Muscle layer of colon (tissue), 2 donors: Measurements from ENCODE around the gene DDR1.

Experiments
- H3K27ac ChIP-seq: one replicate; pipeline ENCODE4 v1.7.0; 2013; ENCODE audit warnings: low read depth, mild to moderate bottlenecking, low read length, moderate library complexity
- H3K27me3 ChIP-seq, 2 donors: one replicate each; pipeline ENCODE4 v1.7.0; 2013; ENCODE audit warnings: low read length in 2 of 2, mild to moderate bottlenecking in 2 of 2; ENCODE audit not compliant: insufficient read depth in 2 of 2, control insufficient read depth in 1 of 2
- H3K36me3 ChIP-seq: one replicate; pipeline ENCODE4 v1.7.0; 2013; ENCODE audit warnings: mild to moderate bottlenecking, low read length; ENCODE audit not compliant: insufficient read depth
- H3K4me1 ChIP-seq: one replicate; pipeline ENCODE4 v1.7.0; 2013; ENCODE audit warnings: mild to moderate bottlenecking, low read length; ENCODE audit not compliant: insufficient read depth
- H3K4me3 ChIP-seq, 2 donors: one replicate each; pipeline ENCODE4 v1.7.0; 2013; ENCODE audit warnings: low read length in 2 of 2, low read depth in 1 of 2, mild to moderate bottlenecking in 1 of 2, moderate library complexity in 1 of 2
- H3K9ac ChIP-seq: one replicate; pipeline ENCODE4 v1.7.0; 2013; ENCODE audit warnings: low read length
- H3K9me3 ChIP-seq: one replicate; pipeline ENCODE4 v1.7.0; 2013; ENCODE audit warnings: mild to moderate bottlenecking, low read length
- donor health status: abdominal sarcoma.
- donor health status: Adenocarcinoma of cecum.

The DDR1 gene

GRCh38 chr6:30884521-30885480, 482 bp downstream of the DDR1 start:
- peak overlapping the region; percentile 62 to 73 for H3K4me3 ChIP-seq
- H3K9ac ChIP-seq, result peak overlapping the region; percentile 59
- H3K36me3 ChIP-seq, result peaks cover 11% of the 10 kb centered on the region
- peaks cover 36% of the 10 kb centered on the region for H3K4me1 ChIP-seq
- no peaks in the 10 kb centered on the region for H3K9me3 ChIP-seq
- no peaks in the 10 kb centered on the region for H3K27me3 ChIP-seq
- H3K27ac ChIP-seq, result peak overlapping the region; percentile 69

GRCh38 chr6:30885481-30885998, 1.2 kb downstream of the DDR1 start:
- Histone ChIP-seq H3K36me3 (peaks cover 19% of the 10 kb centered on the region), H3K4me1 (peaks cover 44% of the 10 kb centered on the region), H3K9me3 (no peaks in the 10 kb centered on the region), H3K9ac (peak overlapping the region; percentile 59), H3K27ac (peak overlapping the region; percentile 69), H3K27me3 (no peaks in the 10 kb centered on the region), H3K4me3 (peak overlapping the region; percentile 62 to 73)

GRCh38 chr6:30885999-30886896, 1.9 kb downstream of the DDR1 start:
- H3K9me3 ChIP-seq, result no peaks in the 10 kb centered on the region
- H3K27me3 ChIP-seq, result no peaks in the 10 kb centered on the region
- H3K27ac ChIP-seq, result peak overlapping the region; percentile 69
- H3K4me1 ChIP-seq, result peaks cover 44% of the 10 kb centered on the region
- peaks cover 24% of the 10 kb centered on the region for H3K36me3 ChIP-seq
- peak overlapping the region; percentile 62 to 73 for H3K4me3 ChIP-seq
- peak overlapping the region; percentile 59 for H3K9ac ChIP-seq

- H3K4me1 ChIP-seq, result peaks cover 44% of the 10 kb centered on the region
- H3K27me3 ChIP-seq, result no peaks in the 10 kb centered on the region
- H3K9ac ChIP-seq, result peak overlapping the region; percentile 59
Observed at GRCh38 chr6:30886897-30887255, 2.6 kb downstream of the DDR1 start.

GRCh38 chr6:30887901-30888815, 3.8 kb downstream of the DDR1 start:
- Histone ChIP-seq H3K27me3 (no peaks in the 10 kb centered on the region), H3K4me3 (no peak overlapping the region), H3K36me3 (peaks cover 37% of the 10 kb centered on the region), H3K9me3 (no peaks in the 10 kb centered on the region), H3K9ac (no peak overlapping the region), H3K27ac (no peak overlapping the region), H3K4me1 (peaks cover 42% of the 10 kb centered on the region)

More at GRCh38 chr6:30886897-30887255, 2.6 kb downstream of the DDR1 start:
- H3K9me3 ChIP-seq, result no peaks in the 10 kb centered on the region
- peak overlapping the region in 1 of 2 donors; percentile 62 for H3K4me3 ChIP-seq
- H3K27ac ChIP-seq, result peak overlapping the region; percentile 69
- peaks cover 29% of the 10 kb centered on the region for H3K36me3 ChIP-seq

- peaks cover 34% of the 10 kb centered on the region for H3K4me1 ChIP-seq
- H3K36me3 ChIP-seq, result peaks cover 45% of the 10 kb centered on the region
Observed at GRCh38 chr6:30888816-30889495, 4.6 kb downstream of the DDR1 start.

GRCh38 chr6:30889496-30889885, 5.2 kb downstream of the DDR1 start:
- Histone ChIP-seq H3K4me3 (no peak overlapping the region), H3K27ac (no peak overlapping the region), H3K4me1 (peaks cover 34% of the 10 kb centered on the region), H3K36me3 (peaks cover 50% of the 10 kb centered on the region), H3K9me3 (no peaks in the 10 kb centered on the region), H3K27me3 (no peaks in the 10 kb centered on the region), H3K9ac (no peak overlapping the region)

More at GRCh38 chr6:30888816-30889495, 4.6 kb downstream of the DDR1 start:
- H3K4me3 ChIP-seq, result no peak overlapping the region
- no peaks in the 10 kb centered on the region for H3K27me3 ChIP-seq
- H3K9me3 ChIP-seq, result no peaks in the 10 kb centered on the region
- no peak overlapping the region for H3K27ac ChIP-seq
- no peak overlapping the region for H3K9ac ChIP-seq

- no peaks in the 10 kb centered on the region for H3K9me3 ChIP-seq
- no peak overlapping the region for H3K27ac ChIP-seq
- peaks cover 56% of the 10 kb centered on the region for H3K36me3 ChIP-seq
- H3K4me3 ChIP-seq, result no peak overlapping the region
- H3K4me1 ChIP-seq, result peaks cover 30% of the 10 kb centered on the region
- no peak overlapping the region for H3K9ac ChIP-seq
- no peaks in the 10 kb centered on the region for H3K27me3 ChIP-seq
Observed at GRCh38 chr6:30889921-30890645, 5.8 kb downstream of the DDR1 start.

GRCh38 chr6:30890646-30891449, 6.5 kb downstream of the DDR1 start:
- H3K9ac ChIP-seq, result no peak overlapping the region
- peaks cover 22% of the 10 kb centered on the region for H3K4me1 ChIP-seq
- no peaks in the 10 kb centered on the region for H3K27me3 ChIP-seq
- no peaks in the 10 kb centered on the region for H3K9me3 ChIP-seq
- H3K27ac ChIP-seq, result no peak overlapping the region
- peaks cover 64% of the 10 kb centered on the region for H3K36me3 ChIP-seq
- no peak overlapping the region for H3K4me3 ChIP-seq
